ENCODE measurements around the gene COL18A1.

The COL18A1 gene

GRCh38 chr21:45383111-45383614 lies 21.8 kb upstream of the COL18A1 start:
- DNase-seq (ENCODE audit: low read depth), result no peak

- no peak for DNase-seq (ENCODE audit: low read depth)
These were observed 21.3 kb upstream of the COL18A1 start for GRCh38 chr21:45383615-45384201.

GRCh38 chr21:45384656-45385548 lies 20.1 kb upstream of the COL18A1 start:
- DNase-seq (ENCODE audit: low read depth), result no peak

GRCh38 chr21:45385549-45386050 lies 19.4 kb upstream of the COL18A1 start:
- DNase-seq (ENCODE audit: low read depth), result no peak

GRCh38 chr21:45386336-45386727 lies 18.6 kb upstream of the COL18A1 start:
- no peak for DNase-seq (ENCODE audit: low read depth)

- no peak for DNase-seq (ENCODE audit: low read depth)
These were observed 18.1 kb upstream of the COL18A1 start for GRCh38 chr21:45386728-45387371.

GRCh38 chr21:45387506-45387905 lies 17.5 kb upstream of the COL18A1 start:
- no peak for DNase-seq (ENCODE audit: low read depth)

- DNase-seq (ENCODE audit: low read depth), result no peak
These were observed 16.9 kb upstream of the COL18A1 start for GRCh38 chr21:45388011-45388521.

- no peak for DNase-seq (ENCODE audit: low read depth)
These were observed 16.2 kb upstream of the COL18A1 start for GRCh38 chr21:45388611-45389296.

- DNase-seq (ENCODE audit: low read depth), result no peak
These were observed 14.7 kb upstream of the COL18A1 start for GRCh38 chr21:45390121-45390751.

- DNase-seq (ENCODE audit: low read depth), result no peak
These were observed 13.9 kb upstream of the COL18A1 start for GRCh38 chr21:45390831-45391742.

- DNase-seq (ENCODE audit: low read depth), result no peak
These were observed 13.0 kb upstream of the COL18A1 start for GRCh38 chr21:45391743-45392572.

GRCh38 chr21:45392573-45392971 lies 12.4 kb upstream of the COL18A1 start:
- DNase-seq (ENCODE audit: low read depth), result no peak

- DNase-seq (ENCODE audit: low read depth), result no peak
These were observed 11.9 kb upstream of the COL18A1 start for GRCh38 chr21:45393021-45393420.

- no peak for DNase-seq (ENCODE audit: low read depth)
These were observed 10.9 kb upstream of the COL18A1 start for GRCh38 chr21:45393833-45394638.

GRCh38 chr21:45396620-45396995 lies 8.4 kb upstream of the COL18A1 start:
- no peak for DNase-seq (ENCODE audit: low read depth)

GRCh38 chr21:45397381-45397780 lies 7.6 kb upstream of the COL18A1 start:
- DNase-seq (ENCODE audit: low read depth), result no peak

- no peak for DNase-seq (ENCODE audit: low read depth)
These were observed 3.9 kb upstream of the COL18A1 start for GRCh38 chr21:45401054-45401518.
